Ramos (cell line): ENCODE measurements around the gene OR11A1.

Experiments
- in situ Hi-C: fragments of 300-500 bp; cut with MboI; formaldehyde crosslinking; loops from one replicate; pipeline ENCODE4 v1.14.3; 2022; ENCODE audit warnings: low sequenced_read_pairs; ENCODE audit not compliant: unreplicated experiment

OR11A1 gene

GRCh38 chr6:29456971-29457370 is at the start of gene OR11A1, which contains the start of gene OR2H1:
OR11A1 (minus strand) TSS chr6:29457071; CDS start chr6:29427641, 29,430 bp downstream.
OR2H1 (plus strand) TSS chr6:29457155; CDS start chr6:29461770, 4,615 bp downstream.
- in situ Hi-C loops: no loop called here

- in situ Hi-C loops: no loop called here
These were observed 49.7 kb upstream of the OR11A1 start for GRCh38 chr6:29506446-29507067.

GRCh38 chr6:29505808-29506207 is 48.9 kb upstream of the OR11A1 start:
- in situ Hi-C loops: no loop called here

- in situ Hi-C loops: no loop called here
These were observed 48.1 kb upstream of the OR11A1 start for GRCh38 chr6:29504961-29505360.

GRCh38 chr6:29502597-29502996 is 45.7 kb upstream of the OR11A1 start:
- in situ Hi-C loops: no loop called here

- in situ Hi-C loops: no loop called here
These were observed 45.3 kb upstream of the OR11A1 start for GRCh38 chr6:29502181-29502580.

DNA sequence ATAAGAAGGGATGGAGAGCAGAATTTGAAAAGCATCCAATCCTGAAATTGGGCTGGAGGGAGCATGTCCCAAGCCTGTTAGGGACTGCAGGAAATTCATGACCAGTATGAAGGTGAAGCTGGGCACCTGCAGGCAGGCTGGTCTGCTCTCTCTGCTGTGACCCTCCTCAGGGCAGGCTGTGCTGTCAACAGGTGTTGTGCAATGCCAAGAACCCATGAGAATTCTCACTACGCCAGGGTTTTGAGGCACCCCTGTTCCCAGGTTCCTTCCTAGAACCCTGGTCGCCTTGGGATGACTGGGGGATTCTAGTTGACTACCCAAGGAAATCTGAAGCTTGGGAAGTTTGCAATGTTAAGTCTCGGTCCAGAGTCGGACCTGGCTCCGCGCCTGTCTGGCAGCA is 44.2 kb upstream of the OR11A1 start:
- in situ Hi-C loops: no loop called here

DNA sequence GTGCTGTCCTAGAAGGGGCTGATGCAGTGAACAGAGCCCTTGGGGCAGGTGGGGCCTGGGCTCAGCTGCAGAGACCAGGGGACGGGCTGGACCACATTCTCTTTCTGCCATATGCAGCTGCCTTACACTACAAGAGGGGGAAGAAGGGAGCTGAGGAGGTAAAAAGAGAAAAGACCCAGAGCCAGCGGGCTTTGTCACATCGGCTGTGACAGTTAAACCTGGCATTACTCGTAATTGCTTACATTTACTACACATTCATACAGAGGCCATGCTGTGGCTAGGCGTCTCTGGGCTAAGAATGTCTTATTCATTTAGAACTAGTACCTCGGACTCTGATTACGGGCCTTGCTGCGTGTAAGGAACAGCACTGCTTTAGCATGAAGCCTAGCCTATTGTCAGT is 43.7 kb upstream of the OR11A1 start:
- in situ Hi-C loops: no loop called here

- in situ Hi-C loops: no loop called here
These were observed 42.8 kb upstream of the OR11A1 start for GRCh38 chr6:29499704-29500103.

DNA sequence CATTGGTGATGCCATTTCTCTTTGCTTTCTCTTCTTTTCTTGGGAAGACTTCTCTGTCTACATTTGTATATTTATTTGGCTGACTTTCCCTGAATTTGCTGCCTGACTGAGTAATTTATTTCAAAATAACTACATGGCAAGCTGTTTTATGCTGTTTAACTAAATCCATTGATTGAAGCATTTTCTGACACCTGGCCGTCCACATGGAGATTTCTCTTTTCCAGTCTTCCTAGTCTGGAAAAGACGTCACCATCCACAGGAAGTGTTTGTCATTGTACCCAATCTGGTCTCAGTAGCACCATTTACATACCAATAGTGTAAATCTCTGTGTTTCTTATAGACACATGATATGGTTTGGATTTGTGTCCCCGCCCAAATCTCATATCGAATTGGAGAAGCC is 40.1 kb upstream of the OR11A1 start:
- in situ Hi-C loops: no loop called here

DNA sequence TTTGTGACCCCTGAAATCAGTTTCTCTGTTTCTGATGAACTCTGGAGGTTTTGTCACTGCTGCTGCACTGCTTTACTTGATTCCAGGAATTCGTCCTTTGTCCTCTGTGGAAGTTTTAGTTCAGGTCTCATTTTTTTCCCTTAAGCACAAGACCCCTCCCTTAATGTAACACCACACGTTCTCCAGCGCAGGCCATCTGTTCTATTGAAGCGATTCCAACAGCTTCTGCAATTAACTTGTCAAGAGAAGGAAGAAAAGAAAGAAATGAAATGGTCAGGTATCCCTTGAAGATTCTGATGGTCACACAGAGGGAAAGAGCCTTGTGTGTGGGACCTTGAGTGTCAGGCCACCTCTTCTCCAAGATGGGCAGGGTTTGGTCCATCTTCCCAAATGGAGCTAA is 38.7 kb upstream of the OR11A1 start:
- in situ Hi-C loops: no loop called here

- in situ Hi-C loops: no loop called here
These were observed 37.3 kb upstream of the OR11A1 start for GRCh38 chr6:29494131-29494530.

GRCh38 chr6:29493261-29493660 is 36.4 kb upstream of the OR11A1 start:
- in situ Hi-C loops: no loop called here

- in situ Hi-C loops: no loop called here
These were observed 34.7 kb upstream of the OR11A1 start for GRCh38 chr6:29491574-29491973.

GRCh38 chr6:29490552-29490951 is 33.7 kb upstream of the OR11A1 start:
- in situ Hi-C loops: no loop called here

DNA sequence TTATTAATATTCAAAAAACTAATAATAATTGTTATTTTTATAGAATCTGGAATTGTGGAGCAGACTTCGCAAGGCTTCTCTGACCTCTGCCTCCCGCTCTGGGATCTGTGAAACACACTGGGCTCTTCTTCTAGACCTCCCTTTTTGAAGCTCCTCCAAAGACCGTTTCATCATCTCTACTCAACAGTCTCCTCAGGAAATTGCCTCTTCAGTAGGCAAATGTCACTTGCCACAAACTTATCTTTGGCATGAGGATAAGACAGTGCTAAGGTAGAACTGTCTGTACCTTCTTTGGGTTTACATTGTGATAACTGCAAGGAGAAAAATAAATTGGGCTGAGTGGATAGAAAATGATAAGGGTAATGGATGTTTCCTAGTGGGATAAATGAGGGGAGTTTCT is 33.2 kb upstream of the OR11A1 start:
- in situ Hi-C loops: no loop called here

- in situ Hi-C loops: no loop called here
These were observed 32.4 kb upstream of the OR11A1 start for GRCh38 chr6:29489286-29489685.

DNA sequence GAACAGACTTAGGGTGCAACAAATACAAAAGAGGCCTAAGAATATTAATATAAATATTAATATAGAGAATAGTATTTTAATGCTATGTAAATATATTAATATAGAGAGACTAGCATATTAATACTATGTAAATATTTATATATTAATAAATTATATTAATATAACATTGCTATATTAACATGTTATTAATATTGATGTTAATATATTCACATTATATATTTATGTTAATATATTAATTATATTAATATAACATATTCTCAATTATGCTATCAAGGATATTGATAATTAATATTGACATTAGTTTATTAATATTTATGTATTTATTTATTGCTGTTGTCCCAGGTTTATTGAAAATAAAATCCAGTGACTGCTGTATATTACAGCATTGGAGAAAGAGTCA is 32.0 kb upstream of the OR11A1 start:
- in situ Hi-C loops: no loop called here

GRCh38 chr6:29487660-29488059 is 30.8 kb upstream of the OR11A1 start, which contains the start of gene MAS1L:
MAS1L (minus strand) TSS chr6:29487956; CDS start chr6:29487902, 54 bp downstream.
- in situ Hi-C loops: no loop called here

GRCh38 chr6:29487131-29487530 is 30.3 kb upstream of the OR11A1 start:
- in situ Hi-C loops: no loop called here

DNA sequence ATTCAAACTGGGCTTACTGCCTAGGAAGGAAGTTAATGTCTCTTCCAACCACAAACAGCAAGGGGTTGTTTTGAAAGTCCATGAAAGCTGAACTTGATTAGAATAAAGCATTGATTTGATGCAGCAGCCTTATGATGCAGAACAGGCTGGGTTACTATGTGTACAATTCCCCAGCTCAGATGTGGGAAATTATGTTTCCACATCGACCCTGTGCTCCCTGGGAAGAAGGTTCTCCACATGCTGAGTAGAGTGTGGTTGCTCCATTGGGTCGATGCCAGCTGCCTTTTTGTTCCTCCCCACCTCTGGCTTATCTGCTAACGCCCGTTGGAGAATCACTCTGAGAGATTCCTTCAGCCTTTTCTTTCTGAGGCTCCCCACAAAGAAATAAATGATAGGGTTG is 29.7 kb upstream of the OR11A1 start:
- in situ Hi-C loops: no loop called here

DNA sequence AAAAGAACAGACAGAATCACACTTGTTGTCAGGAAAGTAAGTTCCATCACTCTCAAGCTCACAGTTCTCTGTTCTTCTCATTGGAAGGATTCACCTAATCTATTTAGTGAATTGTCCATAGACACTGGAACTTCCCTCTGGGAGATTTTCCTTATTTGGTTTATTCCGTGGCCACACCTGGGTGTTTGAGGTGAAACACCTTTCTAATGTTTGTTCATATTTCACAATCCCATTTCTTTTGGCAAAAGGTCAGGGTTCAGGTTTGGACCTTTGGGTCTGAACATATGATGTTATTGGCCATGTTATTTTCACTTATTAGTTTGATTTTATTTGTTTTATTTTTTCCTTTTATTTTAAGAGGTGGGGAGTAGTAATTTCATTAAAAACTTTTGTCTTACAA is 26.9 kb upstream of the OR11A1 start:
- in situ Hi-C loops: no loop called here
